HepG2 (cell line): ENCODE data around the gene ZNF148. TPM values are rescaled to one million over a fixed set of nuclear protein-coding genes. Genes with fewer than 3 reads are reported as not detected.

Experiments
- ATAC-seq: fragments of 200-7000 bp; cut with Tn5 transposase; 3 replicates; pipeline ENCODE4 v1.9.1; 2020; ENCODE audit warnings: mild to moderate bottlenecking, moderate library complexity
- BruUV-seq: library from RNA; stranded (reverse); fragments of 400-500 nt; replicated peaks from 2 replicates; lab custom pipeline; 2021; lab: Mats Ljungman, UMichigan
- CTCF ChIA-PET: fragments of 300-600 bp; formaldehyde crosslinking; extraction: SDS; loops from one replicate; lab custom pipeline; 2021; ENCODE audit warnings: low total read pairs, inconsistent platforms, low intra/inter-chr PET ratio; lab: Yijun Ruan, JAX
- POLR2A ChIA-PET: fragments of 350-600 bp; sonication (Branson Sonifier 250); formaldehyde crosslinking; loops from one replicate; lab custom pipeline; 2020; ENCODE audit warnings: antibody characterized with exemption, inconsistent platforms; lab: Yijun Ruan, JAX
- DNase-seq: peaks from one replicate; pipeline ENCODE4 v3.0.0-alpha.2; 2015; ENCODE audit warnings: low spot score
- FAIRE-seq: peaks from 3 replicates; lab custom pipeline; 2011; peaks lifted over from hg19 to GRCh38; lab: Jason Lieb, UNC
- H2AFZ ChIP-seq: one replicate; pipeline ENCODE4 v1.6.1; 2011; ENCODE audit warnings: low read length, inconsistent platforms
- H3K27ac ChIP-seq: fragments of 300-600 bp; 3 replicates; pipeline ENCODE4 v1.8.0; 2011; ENCODE audit warnings: mixed run types, mild to moderate bottlenecking, mixed read lengths, low read length, inconsistent platforms; ENCODE audit not compliant: insufficient read depth; ENCODE audit errors: extremely low read length
- H3K27me3 ChIP-seq, 2 experiments: fragments of 200-600 bp in 1 of 2; 2 replicates in 1 of 2; 3 replicates in 1 of 2; pipeline versions ENCODE4 v1.6.0 to v1.8.0; 2011; ENCODE audit warnings: low read length in 2 of 2, mild to moderate bottlenecking in 2 of 2, moderate library complexity in 2 of 2, inconsistent platforms in 1 of 2; ENCODE audit not compliant: insufficient read depth in 2 of 2, control insufficient read depth in 1 of 2
- H3K36me3 ChIP-seq, 2 experiments: fragments of 200-600 bp in 1 of 2; replicated peaks in 1 of 2; 2 replicates in 1 of 2; 3 replicates in 1 of 2; pipeline versions ENCODE4 v1.5.1 to v1.8.0; 2011; ENCODE audit warnings: low read length in 2 of 2, inconsistent platforms in 1 of 2; ENCODE audit not compliant: insufficient read depth in 2 of 2, control insufficient read depth in 1 of 2
- H3K4me1 ChIP-seq: 2 replicates; pipeline ENCODE4 v1.5.1; 2012; ENCODE audit warnings: low read length, inconsistent platforms; ENCODE audit not compliant: insufficient read depth
- H3K4me2 ChIP-seq: 2 replicates; pipeline ENCODE4 v1.6.0; 2011; ENCODE audit warnings: low read depth, low read length, inconsistent platforms
- H3K4me3 ChIP-seq, 3 experiments: fragments of 200-600 bp in 1 of 3; sonication (generic), shearing (Covaris generic) in 1 of 3; replicated peaks in 1 of 3; 2 replicates each; pipeline ENCODE4 v1.5.1; 2011 to 2016; ENCODE audit warnings: low read length in 3 of 3, inconsistent platforms in 2 of 3, low read depth in 2 of 3, mild to moderate bottlenecking in 2 of 3, control low read depth in 1 of 3, mixed read lengths in 1 of 3; ENCODE audit not compliant: insufficient read depth in 1 of 3
- H3K79me2 ChIP-seq: one replicate; pipeline ENCODE4 v1.6.1; 2011; ENCODE audit warnings: low read length, inconsistent platforms; ENCODE audit not compliant: insufficient read depth
- H3K9ac ChIP-seq: 2 replicates; pipeline ENCODE4 v1.6.0; 2011; ENCODE audit warnings: mild to moderate bottlenecking, low read depth, low read length, inconsistent platforms; ENCODE audit not compliant: insufficient read depth
- H3K9me3 ChIP-seq: 2 replicates; pipeline ENCODE4 v1.5.1; 2012; ENCODE audit warnings: mild to moderate bottlenecking, low read length
- H4K20me1 ChIP-seq: 2 replicates; pipeline ENCODE4 v1.6.0; 2011; ENCODE audit warnings: inconsistent platforms, mild to moderate bottlenecking, low read length, moderate library complexity; ENCODE audit not compliant: insufficient read depth
- FUBP1 ChIP-seq: sonication (generic); formaldehyde crosslinking; IDR thresholded peaks from 2 replicates; pipeline ENCODE4 v1.5.1; 2020; ENCODE audit warnings: missing genetic modification reagents, mild to moderate bottlenecking, borderline replicate concordance
- HDAC1 ChIP-seq: sonication (generic); formaldehyde crosslinking; IDR thresholded peaks from 2 replicates; pipeline ENCODE4 v1.5.1; 2020; ENCODE audit warnings: mild to moderate bottlenecking, missing genetic modification reagents
- MBNL3 ChIP-seq: fragments of 250-450 bp; sonication (Bioruptor Pico); conservative IDR thresholded peaks from 2 replicates; pipeline ENCODE4 v1.8.0; 2022; ENCODE audit warnings: mild to moderate bottlenecking, inconsistent platforms
- NFE2L2 ChIP-seq: fragments of 150-350 bp; IDR thresholded peaks from 2 replicates; pipeline ENCODE4 v1.6.1; 2014; ENCODE audit warnings: low read length
- SIN3B ChIP-seq: fragments of 150-350 bp; IDR thresholded peaks from 2 replicates; pipeline ENCODE4 v1.6.1; 2014; ENCODE audit warnings: low read length
- TBX2 ChIP-seq: sonication (generic); formaldehyde crosslinking; IDR thresholded peaks from 2 replicates; pipeline ENCODE4 v1.5.0; 2020; ENCODE audit warnings: missing genetic modification reagents, mild to moderate bottlenecking, borderline replicate concordance
- ZBTB7A ChIP-seq: sonication (generic); formaldehyde crosslinking; IDR thresholded peaks from 2 replicates; pipeline ENCODE4 v1.8.0; 2022; ENCODE audit warnings: mild to moderate bottlenecking, missing genetic modification reagents
- ZNF460 ChIP-seq: sonication (generic); formaldehyde crosslinking; IDR thresholded peaks from 2 replicates; pipeline ENCODE4 v1.5.1; 2020; ENCODE audit warnings: missing genetic modification reagents, mild to moderate bottlenecking, borderline replicate concordance
- ZNF670 ChIP-seq: sonication (generic); formaldehyde crosslinking; IDR thresholded peaks from 2 replicates; pipeline ENCODE4 v1.8.0; 2022; ENCODE audit warnings: mild to moderate bottlenecking, missing genetic modification reagents, borderline replicate concordance
- ZSCAN22 ChIP-seq: sonication (generic); formaldehyde crosslinking; IDR thresholded peaks from 2 replicates; pipeline ENCODE4 v1.4.0; 2020; ENCODE audit warnings: mild to moderate bottlenecking, missing genetic modification reagents
- WGBS: methylation state at CpG from one replicate; pipeline ENCODE4 v1.1.6; 2017; ENCODE audit warnings: low lambda C conversion rate; 5-methylcytosine and 5-hydroxymethylcytosine counted together
- in situ Hi-C: cut with HindIII; loops from 2 replicates; pipeline ENCODE4 v1.10.0; 2017; ENCODE audit warnings: low pct_unique_long_range_greater_than_20kb; ENCODE audit not compliant: extremely low pct_ligation_motif_present
- intact Hi-C: fragments of 100-400 bp; cut with micrococcal nuclease; formaldehyde crosslinking; loops from one replicate; pipeline ENCODE4 v1.10.0; 2022; ENCODE audit not compliant: unreplicated experiment
- polyA plus RNA-seq, 8 experiments: library from polyadenylated mRNA; depleted of rRNA in 3 of 8; stranded (reverse) in 7 of 8; unstranded in 1 of 8; fragments of >200 nt; fragmentation: Illumina TruSeq in 4 of 8; extraction: Trizol in 4 of 8; gene quantifications; 2 replicates each; pipeline versions ENCODE4 v1.2.1 to v1.2.3, GENCODE V29; 2011 to 2016; ENCODE audit warnings: low read depth in 4 of 8, missing spikeins in 1 of 8, mixed read lengths in 1 of 8; ENCODE audit not compliant: insufficient read depth in 1 of 8
- total RNA-seq, 5 experiments: library from RNA; depleted of rRNA; stranded (reverse); fragments of >200 nt; fragmentation: Illumina TruSeq; extraction: Trizol; gene quantifications; 2 replicates each; pipeline ENCODE4 v1.2.3, GENCODE V29; 2016; ENCODE audit warnings: low read depth in 1 of 5
- TF ChIP-seq, protein P1 (sequence below): sonication (generic); formaldehyde crosslinking; IDR thresholded peaks from 2 replicates; pipeline ENCODE4 v1.9.0; 2021; ENCODE audit warnings: missing genetic modification reagents, mild to moderate bottlenecking, borderline replicate concordance

The ZNF148 gene
- total and polyA plus RNA-seq, 2 of the 13 experiments (the other 11 are each of a cell fraction or from before 2014, with no cell fraction given) = 10.6 to 36.1 TPM

- H3K9me3 ChIP-seq = no peaks in the 10 kb centered on the region
- no peak overlapping the region for H3K4me3 ChIP-seq
- H3K27me3 ChIP-seq = peaks cover 0 to 4% of the 10 kb centered on the region in 2 experiments; a peak in 2 of 5 replicates
- no peak for TF ChIP-seq HDAC1 (CRISPR knock-in tag)
- TF ChIP-seq SIN3B = no peak
- no peak for TF ChIP-seq ZNF670 (CRISPR knock-in tag)
- TF ChIP-seq MBNL3 = no peak
- no peak for TF ChIP-seq ZBTB7A (CRISPR knock-in tag)
- no peak for TF ChIP-seq NFE2L2
- TF ChIP-seq ZSCAN22 (CRISPR knock-in tag) = no peak
- no peak for TF ChIP-seq FUBP1 (CRISPR knock-in tag)
- TF ChIP-seq, protein P1, sequence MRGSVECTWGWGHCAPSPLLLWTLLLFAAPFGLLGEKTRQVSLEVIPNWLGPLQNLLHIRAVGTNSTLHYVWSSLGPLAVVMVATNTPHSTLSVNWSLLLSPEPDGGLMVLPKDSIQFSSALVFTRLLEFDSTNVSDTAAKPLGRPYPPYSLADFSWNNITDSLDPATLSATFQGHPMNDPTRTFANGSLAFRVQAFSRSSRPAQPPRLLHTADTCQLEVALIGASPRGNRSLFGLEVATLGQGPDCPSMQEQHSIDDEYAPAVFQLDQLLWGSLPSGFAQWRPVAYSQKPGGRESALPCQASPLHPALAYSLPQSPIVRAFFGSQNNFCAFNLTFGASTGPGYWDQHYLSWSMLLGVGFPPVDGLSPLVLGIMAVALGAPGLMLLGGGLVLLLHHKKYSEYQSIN (CRISPR knock-in tag) = no peak
- TF ChIP-seq TBX2 (CRISPR knock-in tag) = no peak
- no peak for TF ChIP-seq ZNF460 (CRISPR knock-in tag)
- TF ChIP-seq, all 625 proteins: peak for 0
- 49% methylated on average over 4 of the region's 4 CpGs for WGBS
- H3K36me3 ChIP-seq = no peaks in the 10 kb centered on the region
- intact Hi-C loops (no loop called here), in situ Hi-C loops (no loop called here)
- ATAC-seq (no peak), DNase-seq (no peak), FAIRE-seq (no peak)
- no TSS peak for BruUV-seq
- ChIA-PET POLR2A (no interaction called here), CTCF (no interaction called here)
- peaks cover 11% of the 10 kb centered on the region; the same call in 1 of the 2 replicates for H3K4me1 ChIP-seq
- no peak overlapping the region for H3K4me2 ChIP-seq
- H2AFZ ChIP-seq = no peak overlapping the region
- H4K20me1 ChIP-seq = no peaks in the 10 kb centered on the region
- H3K27ac ChIP-seq = no peak overlapping the region
- H3K79me2 ChIP-seq = no peaks in the 10 kb centered on the region
- no peak overlapping the region for H3K9ac ChIP-seq
These were observed 183.9 kb downstream of the ZNF148 start for GRCh38 chr3:125191256-125191655.
